Measurements from ENCODE around the gene SNX32. TPM values are rescaled to one million over a fixed set of nuclear protein-coding genes. Genes with fewer than 3 reads are reported as not detected.

SNX32 gene
- total and polyA plus RNA-seq, 9 of the 15 experiments (the other 6 are each of a cell fraction or from before 2014, with no cell fraction given) = 0.03 TPM; not detected in 7

DNA sequence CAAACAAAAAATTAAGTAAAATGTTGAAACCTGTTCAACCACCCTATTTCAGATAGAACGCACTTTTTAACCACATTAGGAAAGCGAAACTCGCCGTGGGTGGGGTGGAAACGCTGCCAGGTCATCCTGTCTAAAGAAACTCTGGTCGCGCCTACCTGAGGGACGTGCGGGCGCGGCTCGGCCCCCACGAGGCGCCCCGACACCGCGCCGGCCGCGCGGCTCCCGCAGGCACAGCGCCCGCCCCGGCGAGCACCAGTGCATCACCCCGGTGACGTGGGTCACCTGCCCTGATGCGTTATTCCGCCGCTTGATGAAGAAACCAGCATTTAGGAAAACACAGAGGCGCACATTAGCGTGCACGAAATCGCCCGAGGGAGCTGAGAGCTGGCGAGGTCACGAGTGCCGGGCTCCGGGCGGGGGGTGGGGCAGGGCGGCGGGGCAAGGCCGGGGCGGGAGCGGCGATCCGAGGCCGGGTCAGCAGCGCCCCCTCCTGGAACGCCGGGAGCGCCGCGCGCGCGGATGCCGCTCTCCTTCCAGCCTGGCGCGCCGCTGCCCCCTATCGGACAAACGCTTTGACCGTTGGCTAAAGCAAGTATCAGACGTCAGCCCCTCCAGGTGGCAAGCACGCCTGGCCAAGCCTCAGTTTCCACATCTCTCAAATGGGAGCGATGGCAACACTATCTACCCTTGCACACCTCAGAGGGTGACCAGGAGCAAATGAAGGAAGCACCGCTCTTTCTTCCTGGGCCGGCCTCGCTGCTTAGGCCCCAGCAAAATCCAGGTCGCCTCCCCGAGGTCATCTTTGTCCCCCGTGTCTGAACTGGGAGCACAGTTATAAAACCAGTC is 15.7 kb upstream of the SNX32 start (continued):
- no peak for TF ChIP-seq CREB3L1 (IDR thresholded peaks at IDR 0.05; ENCODE audit: borderline replicate concordance, low read depth)
- no peak for TF ChIP-seq DDX20 (tag; IDR thresholded peaks at IDR 0.05; ENCODE audit: low read depth)
- no peak for TF ChIP-seq POLR2B (IDR thresholded peaks at IDR 0.05; ENCODE audit: low read depth, partially characterized antibody)
- no peak for TF ChIP-seq FOXJ3 (CRISPR knock-in tag; IDR thresholded peaks at IDR 0.05)
- TF ChIP-seq ZNF311 (CRISPR knock-in tag; IDR thresholded peaks at IDR 0.05) = no peak
- TF ChIP-seq BRD4 (IDR thresholded peaks at IDR 0.05) = no peak
- no peak for TF ChIP-seq NCOA4 (IDR thresholded peaks at IDR 0.05; ENCODE audit: partially characterized antibody)
- no peak for TF ChIP-seq MCM2 (IDR thresholded peaks at IDR 0.05; ENCODE audit: low read depth)
- TF ChIP-seq RFX1 (IDR thresholded peaks at IDR 0.05) = no peak
- no peak for TF ChIP-seq EHMT2 (IDR thresholded peaks at IDR 0.05)
- TF ChIP-seq NR0B1 (IDR thresholded peaks at IDR 0.05; ENCODE audit: partially characterized antibody) = no peak
- TF ChIP-seq, protein P1, sequence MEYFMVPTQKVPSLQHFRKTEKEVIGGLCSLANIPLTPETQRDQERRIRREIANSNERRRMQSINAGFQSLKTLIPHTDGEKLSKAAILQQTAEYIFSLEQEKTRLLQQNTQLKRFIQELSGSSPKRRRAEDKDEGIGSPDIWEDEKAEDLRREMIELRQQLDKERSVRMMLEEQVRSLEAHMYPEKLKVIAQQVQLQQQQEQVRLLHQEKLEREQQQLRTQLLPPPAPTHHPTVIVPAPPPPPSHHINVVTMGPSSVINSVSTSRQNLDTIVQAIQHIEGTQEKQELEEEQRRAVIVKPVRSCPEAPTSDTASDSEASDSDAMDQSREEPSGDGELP (CRISPR knock-in tag; IDR thresholded peaks at IDR 0.05; ENCODE audit: borderline replicate concordance) = peak; percentile 93
- peak; percentile 7 for TF ChIP-seq PHF20 (IDR thresholded peaks at IDR 0.05; ENCODE audit: partially characterized antibody)
- TF ChIP-seq ZBTB40 (IDR thresholded peaks at IDR 0.05) = no peak
- no peak for TF ChIP-seq ZBTB40 (CRISPR knock-in tag; IDR thresholded peaks at IDR 0.05)
- no peak for TF ChIP-seq CEBPB (tag; IDR thresholded peaks at IDR 0.05)
